ENCODE data around the gene TTN. TPM values are rescaled to one million over a fixed set of nuclear protein-coding genes. Genes with fewer than 3 reads are reported as not detected.

TTN gene
- total RNA-seq, 1 experiment from 2014 or later = 0.05 TPM

GRCh38 chr2:178829299-178829960, 22.2 kb upstream of the TTN start:
- Histone ChIP-seq H3K4me2 (ENCODE audit: low read length) (no peak overlapping the region), H3K9me3 (ENCODE audit: control insufficient read depth in 1 of 2, insufficient read depth in 1 of 2, low read depth in 1 of 2, low read length in 2 of 2) (no peaks in the 10 kb centered on the region), H2AFZ (ENCODE audit: low read depth, low read length, poor library complexity, severe bottlenecking) (no peak overlapping the region), H3K27me3 (ENCODE audit: insufficient read depth, low read length) (no peaks in the 10 kb centered on the region), H3K36me3 (ENCODE audit: control insufficient read depth in 1 of 2, insufficient read depth in 2 of 2, low read length in 2 of 2) (no peaks in the 10 kb centered on the region), H3K4me3 (replicated peaks in 1 of 2; ENCODE audit: low read depth in 1 of 2, low read length in 2 of 2) (no peak overlapping the region), H3K9ac (ENCODE audit: low read length) (no peak overlapping the region), H3K27ac (ENCODE audit: low read depth, low read length) (no peak overlapping the region), H4K20me1 (ENCODE audit: insufficient read depth) (no peaks in the 10 kb centered on the region), H3K9me2 (ENCODE audit: insufficient read depth) (no peaks in the 10 kb centered on the region), H3K79me2 (ENCODE audit: insufficient read depth, low read length) (no peaks in the 10 kb centered on the region), H3K4me1 (ENCODE audit: control insufficient read depth in 1 of 2, insufficient read depth in 2 of 2, low read length in 2 of 2) (no peaks in the 10 kb centered on the region)
- no peak for ATAC-seq
- DNase-seq (ENCODE audit: low read depth, low spot score) = no peak
- BruUV-seq (replicated peaks) = no TSS peak
- RAD21 ChIA-PET (ENCODE audit: low non-redundant PET in 1 of 2, low total read pairs in 2 of 2, uncharacterized antibody in 2 of 2, unreplicated experiment in 2 of 2) = no interaction called here
- CTCF ChIA-PET = no interaction called here
- POLR2A ChIA-PET = no interaction called here
- intact Hi-C loops (cut with micrococcal nuclease) = no loop called here
- TF ChIP-seq ZNF274 (IDR thresholded peaks at IDR 0.05; ENCODE audit: low read depth, low read length) = no peak
- no peak for TF ChIP-seq TCF7L2 (IDR thresholded peaks at IDR 0.05; ENCODE audit: borderline replicate concordance, extremely low read depth, insufficient read depth, insufficient read length)
- TF ChIP-seq CBX3 (IDR thresholded peaks at IDR 0.05; ENCODE audit: low read depth) = no peak
- no peak for TF ChIP-seq CEBPB (IDR thresholded peaks at IDR 0.05; ENCODE audit: low read depth)
- TF ChIP-seq RAD21 (IDR thresholded peaks at IDR 0.05; ENCODE audit: low read depth) = no peak

GRCh38 chr2:178828486-178828881, 21.3 kb upstream of the TTN start:
- intact Hi-C loops (cut with micrococcal nuclease) = no loop called here
- TF ChIP-seq ATF3 (IDR thresholded peaks at IDR 0.05) (no peak), CBX3 (IDR thresholded peaks at IDR 0.05; ENCODE audit: low read depth) (no peak), REST (IDR thresholded peaks at IDR 0.05; ENCODE audit: low read depth) (no peak), ZNF274 (IDR thresholded peaks at IDR 0.05; ENCODE audit: low read depth, low read length) (no peak)
- ATAC-seq (no peak), DNase-seq (ENCODE audit: low read depth, low spot score) (no peak)
- no peaks in the 10 kb centered on the region for H3K9me2 ChIP-seq (ENCODE audit: insufficient read depth)
- no peak overlapping the region for H3K9ac ChIP-seq (ENCODE audit: low read length)
- BruUV-seq (replicated peaks) = no TSS peak
- H3K9me3 ChIP-seq (ENCODE audit: control insufficient read depth in 1 of 2, insufficient read depth in 1 of 2, low read depth in 1 of 2, low read length in 2 of 2) = no peaks in the 10 kb centered on the region
- H3K27ac ChIP-seq (ENCODE audit: low read depth, low read length) = no peak overlapping the region
- ChIA-PET POLR2A (no interaction called here), RAD21 (ENCODE audit: low non-redundant PET in 1 of 2, low total read pairs in 2 of 2, uncharacterized antibody in 2 of 2, unreplicated experiment in 2 of 2) (no interaction called here), CTCF (no interaction called here)
- no peaks in the 10 kb centered on the region for H3K79me2 ChIP-seq (ENCODE audit: insufficient read depth, low read length)
- H4K20me1 ChIP-seq (ENCODE audit: insufficient read depth) = no peaks in the 10 kb centered on the region
- no peaks in the 10 kb centered on the region for H3K36me3 ChIP-seq (ENCODE audit: control insufficient read depth in 1 of 2, insufficient read depth in 2 of 2, low read length in 2 of 2)
- no peaks in the 10 kb centered on the region for H3K27me3 ChIP-seq (ENCODE audit: insufficient read depth, low read length)
- no peak overlapping the region for H3K4me3 ChIP-seq (replicated peaks in 1 of 2; ENCODE audit: low read depth in 1 of 2, low read length in 2 of 2)
- no peak overlapping the region for H2AFZ ChIP-seq (ENCODE audit: low read depth, low read length, poor library complexity, severe bottlenecking)
- no peak overlapping the region for H3K4me2 ChIP-seq (ENCODE audit: low read length)
- H3K4me1 ChIP-seq (ENCODE audit: control insufficient read depth in 1 of 2, insufficient read depth in 2 of 2, low read length in 2 of 2) = no peaks in the 10 kb centered on the region

All from HCT116 (cell line).